ENCODE data around the gene RALGPS1. TPM values are rescaled to one million over a fixed set of nuclear protein-coding genes. Genes with fewer than 3 reads are reported as not detected.

Gene RALGPS1
- total and polyA plus RNA-seq, 2 of the 13 experiments (the other 11 are each of a cell fraction or from before 2014, with no cell fraction given): 3.7 to 6.5 TPM

- no peaks in the 10 kb centered on the region for H4K20me1 ChIP-seq (ENCODE audit: insufficient read depth, low read length)
- WGBS (ENCODE audit: low lambda C conversion rate): no CpG with 5 or more reads among the region's 5 CpGs
- H3K9me3 ChIP-seq (ENCODE audit: low read length): no peaks in the 10 kb centered on the region
- H3K4me3 ChIP-seq (replicated peaks in 1 of 3; ENCODE audit: insufficient read depth in 1 of 3, low read depth in 2 of 3, low read length in 3 of 3): no peak overlapping the region
- ATAC-seq (no peak), FAIRE-seq (no peak), DNase-seq (ENCODE audit: low spot score) (no peak)
- in situ Hi-C loops (cut with HindIII; ENCODE audit: extremely low pct_ligation_motif_present, low pct_unique_long_range_greater_than_20kb) (no loop called here), intact Hi-C loops (cut with micrococcal nuclease; ENCODE audit: unreplicated experiment) (no loop called here)
- peaks cover 35% of the 10 kb centered on the region for H3K4me1 ChIP-seq (ENCODE audit: insufficient read depth, low read length)
- BruUV-seq (replicated peaks): no TSS peak
- no peaks in the 10 kb centered on the region for H3K79me2 ChIP-seq (ENCODE audit: insufficient read depth, low read length)
- no peak overlapping the region for H3K27ac ChIP-seq (ENCODE audit: extremely low read length, insufficient read depth, low read length)
- ChIA-PET CTCF (ENCODE audit: low intra/inter-chr PET ratio, low total read pairs) (no interaction called here), POLR2A (no interaction called here)
- no peak for TF ChIP-seq ZNF574 (CRISPR knock-in tag; IDR thresholded peaks at IDR 0.05)
- TF ChIP-seq ZNF414 (CRISPR knock-in tag; IDR thresholded peaks at IDR 0.05): no peak
- no peak for TF ChIP-seq FOXA3 (CRISPR knock-in tag; IDR thresholded peaks at IDR 0.05)
- TF ChIP-seq ZNF180 (CRISPR knock-in tag; IDR thresholded peaks at IDR 0.05; ENCODE audit: borderline replicate concordance, low read depth): no peak
- TF ChIP-seq ZNF354B (CRISPR knock-in tag; IDR thresholded peaks at IDR 0.05): no peak
- TF ChIP-seq ATF4 (CRISPR knock-in tag; IDR thresholded peaks at IDR 0.05): no peak
- no peak for TF ChIP-seq ZFP36 (IDR thresholded peaks at IDR 0.05; ENCODE audit: borderline replicate concordance, low read depth, low read length, partially characterized antibody)
- H3K36me3 ChIP-seq (replicated peaks in 1 of 2; ENCODE audit: control insufficient read depth in 1 of 2, insufficient read depth in 2 of 2, low read length in 2 of 2): no peaks in the 10 kb centered on the region
- no peaks in the 10 kb centered on the region for H3K27me3 ChIP-seq (ENCODE audit: control insufficient read depth in 1 of 2, insufficient read depth in 2 of 2, low read length in 2 of 2)
- H3K4me2 ChIP-seq (ENCODE audit: low read depth, low read length): no peak overlapping the region
- H3K9ac ChIP-seq (ENCODE audit: insufficient read depth, low read depth, low read length): no peak overlapping the region
- no peak overlapping the region for H2AFZ ChIP-seq (ENCODE audit: low read length)
These were observed 200.0 kb downstream of the RALGPS1 start for GRCh38 chr9:127114606-127115005.

Measured in HepG2 (cell line).